ENCODE measurements around the gene ATMIN.

The ATMIN gene, protein sequence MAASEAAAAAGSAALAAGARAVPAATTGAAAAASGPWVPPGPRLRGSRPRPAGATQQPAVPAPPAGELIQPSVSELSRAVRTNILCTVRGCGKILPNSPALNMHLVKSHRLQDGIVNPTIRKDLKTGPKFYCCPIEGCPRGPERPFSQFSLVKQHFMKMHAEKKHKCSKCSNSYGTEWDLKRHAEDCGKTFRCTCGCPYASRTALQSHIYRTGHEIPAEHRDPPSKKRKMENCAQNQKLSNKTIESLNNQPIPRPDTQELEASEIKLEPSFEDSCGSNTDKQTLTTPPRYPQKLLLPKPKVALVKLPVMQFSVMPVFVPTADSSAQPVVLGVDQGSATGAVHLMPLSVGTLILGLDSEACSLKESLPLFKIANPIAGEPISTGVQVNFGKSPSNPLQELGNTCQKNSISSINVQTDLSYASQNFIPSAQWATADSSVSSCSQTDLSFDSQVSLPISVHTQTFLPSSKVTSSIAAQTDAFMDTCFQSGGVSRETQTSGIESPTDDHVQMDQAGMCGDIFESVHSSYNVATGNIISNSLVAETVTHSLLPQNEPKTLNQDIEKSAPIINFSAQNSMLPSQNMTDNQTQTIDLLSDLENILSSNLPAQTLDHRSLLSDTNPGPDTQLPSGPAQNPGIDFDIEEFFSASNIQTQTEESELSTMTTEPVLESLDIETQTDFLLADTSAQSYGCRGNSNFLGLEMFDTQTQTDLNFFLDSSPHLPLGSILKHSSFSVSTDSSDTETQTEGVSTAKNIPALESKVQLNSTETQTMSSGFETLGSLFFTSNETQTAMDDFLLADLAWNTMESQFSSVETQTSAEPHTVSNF

GRCh38 chr16:81035398-81035974, at the start of gene ATMIN:
ATMIN (plus strand) TSS chr16:81035842; CDS start chr16:81035871, 29 bp downstream.
- DNase-seq, result peak; percentile 47

- no peak for DNase-seq
These were observed 49.1 kb upstream of the ATMIN start for GRCh38 chr16:80986557-80986956.

DNA sequence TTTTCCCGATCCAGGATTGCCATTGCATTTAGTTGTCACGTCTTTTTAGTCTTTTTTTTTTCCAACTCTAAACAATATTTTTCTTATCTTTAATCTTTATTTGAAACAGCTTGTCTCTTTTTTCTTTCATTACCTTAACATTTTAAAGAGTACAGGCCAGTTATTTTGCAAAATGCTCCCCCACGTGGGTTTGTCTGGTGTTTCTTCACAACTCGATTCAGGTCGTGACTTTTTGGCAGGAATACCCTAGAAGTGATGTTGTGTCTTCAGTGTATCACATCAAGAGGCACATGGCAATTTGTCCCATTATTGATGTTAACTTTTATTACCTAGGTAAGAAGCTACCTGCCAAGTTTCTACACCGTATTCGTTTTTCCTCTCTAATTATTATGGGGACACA, 46.9 kb upstream of the ATMIN start:
- no peak for DNase-seq

- DNase-seq, result no peak
These were observed 45.8 kb upstream of the ATMIN start for GRCh38 chr16:80989801-80990200.

- DNase-seq, result no peak
These were observed 45.1 kb upstream of the ATMIN start for GRCh38 chr16:80990577-80990976.

- DNase-seq, result no peak
These were observed 44.7 kb upstream of the ATMIN start for GRCh38 chr16:80990978-80991377.

GRCh38 chr16:80991792-80992430, 43.7 kb upstream of the ATMIN start:
- no peak for DNase-seq

DNA sequence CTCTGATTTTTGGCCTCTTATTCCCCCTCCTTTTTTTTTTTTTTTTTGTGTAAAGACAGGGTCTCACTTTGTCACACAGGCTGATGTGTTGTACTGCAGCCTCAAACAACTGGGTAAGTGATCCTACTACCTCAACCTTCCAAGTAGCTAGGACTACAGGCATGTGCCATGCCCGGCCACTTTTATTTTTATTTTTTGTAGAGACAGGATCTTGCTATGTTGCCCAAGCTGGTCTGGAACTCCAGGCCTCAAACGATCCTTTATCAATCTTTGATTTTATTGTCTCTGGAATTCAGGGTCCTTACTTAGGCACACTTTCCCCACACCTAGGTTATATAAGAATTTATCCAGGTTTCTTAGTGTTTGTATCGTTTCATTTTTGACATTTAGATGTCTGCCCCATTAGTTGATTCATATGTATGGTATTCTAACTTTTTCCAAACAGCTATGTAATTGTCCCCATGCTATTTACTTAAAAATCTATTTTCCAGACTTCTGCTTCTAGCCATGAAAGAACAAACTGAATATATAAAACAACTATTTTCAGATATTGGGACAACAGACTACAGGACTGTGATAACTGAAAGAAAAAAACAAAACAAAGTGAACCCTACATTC, 42.9 kb upstream of the ATMIN start:
- no peak for DNase-seq

DNA sequence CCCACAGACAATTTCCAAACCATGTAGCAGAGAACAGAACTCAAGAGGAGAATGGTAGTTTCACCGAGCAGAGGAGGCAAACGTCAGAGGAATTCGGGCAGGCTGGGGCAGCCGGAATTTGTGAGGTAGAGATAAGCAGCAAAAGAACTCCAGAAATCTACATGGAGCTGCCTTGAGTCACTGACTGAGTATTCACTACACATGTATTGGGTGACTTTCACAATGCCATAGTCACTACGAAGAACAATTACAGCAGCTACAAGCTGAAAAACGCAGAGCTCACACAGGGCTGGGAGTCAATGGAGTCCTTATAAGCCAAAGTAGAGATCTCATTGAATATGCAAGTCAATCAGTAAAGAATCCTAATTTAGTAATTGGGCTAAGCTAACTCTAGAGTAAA, 42.3 kb upstream of the ATMIN start:
- DNase-seq, result no peak

GRCh38 chr16:80993834-80994233, 41.8 kb upstream of the ATMIN start:
- no peak for DNase-seq

GRCh38 chr16:80994451-80994850, 41.2 kb upstream of the ATMIN start:
- no peak for DNase-seq

DNA sequence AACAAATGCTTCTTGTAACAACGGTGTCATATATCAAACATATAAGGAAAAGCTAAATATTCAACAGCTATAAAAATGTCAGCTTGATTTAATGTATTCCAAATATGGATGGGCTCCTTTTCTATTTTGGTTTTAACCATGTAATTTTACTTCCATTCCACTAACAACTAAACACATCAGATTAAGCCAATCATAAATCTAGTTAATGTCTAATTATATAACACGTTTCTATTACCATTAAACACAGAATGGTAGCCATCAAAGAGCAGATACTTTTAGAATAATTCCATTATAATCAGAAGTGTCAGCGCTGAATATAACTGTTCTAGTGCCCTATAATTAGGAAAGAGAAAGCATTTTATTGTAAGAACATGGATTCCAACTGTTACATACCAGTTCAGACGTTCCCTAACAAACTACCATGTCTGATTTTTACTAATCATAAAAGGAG, 38.9 kb upstream of the ATMIN start:
- no peak for DNase-seq

DNA sequence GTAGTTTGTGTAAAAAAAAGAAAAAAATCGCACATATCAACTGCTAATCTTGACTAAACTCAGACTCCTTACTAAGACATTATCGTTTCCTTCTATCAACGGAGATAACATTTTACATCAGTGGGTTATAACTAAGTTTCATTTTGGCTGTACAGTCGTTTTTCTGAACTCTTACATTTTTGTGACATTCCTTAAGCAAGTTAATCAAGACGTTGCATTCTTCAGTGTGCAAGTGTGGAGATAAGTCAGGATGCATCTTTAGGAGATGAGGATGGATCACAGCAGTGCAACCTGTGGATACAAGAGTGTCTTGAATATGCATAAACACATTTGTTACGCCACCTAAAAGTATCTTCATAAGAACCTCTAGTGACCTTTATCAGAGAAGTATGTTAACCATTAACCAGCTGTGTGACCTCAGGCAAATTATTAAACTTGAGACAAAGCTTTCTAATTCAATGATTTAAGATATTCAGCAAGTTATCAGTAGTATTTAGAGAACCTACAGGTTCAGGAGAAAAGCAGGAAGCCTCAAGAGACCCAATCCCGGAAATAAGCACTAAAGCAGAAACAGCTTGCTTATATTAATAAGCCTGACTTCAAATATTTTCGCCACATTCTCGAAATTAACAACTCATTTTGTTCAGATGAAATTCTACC, 38.4 kb upstream of the ATMIN start:
- no peak for DNase-seq

DNA sequence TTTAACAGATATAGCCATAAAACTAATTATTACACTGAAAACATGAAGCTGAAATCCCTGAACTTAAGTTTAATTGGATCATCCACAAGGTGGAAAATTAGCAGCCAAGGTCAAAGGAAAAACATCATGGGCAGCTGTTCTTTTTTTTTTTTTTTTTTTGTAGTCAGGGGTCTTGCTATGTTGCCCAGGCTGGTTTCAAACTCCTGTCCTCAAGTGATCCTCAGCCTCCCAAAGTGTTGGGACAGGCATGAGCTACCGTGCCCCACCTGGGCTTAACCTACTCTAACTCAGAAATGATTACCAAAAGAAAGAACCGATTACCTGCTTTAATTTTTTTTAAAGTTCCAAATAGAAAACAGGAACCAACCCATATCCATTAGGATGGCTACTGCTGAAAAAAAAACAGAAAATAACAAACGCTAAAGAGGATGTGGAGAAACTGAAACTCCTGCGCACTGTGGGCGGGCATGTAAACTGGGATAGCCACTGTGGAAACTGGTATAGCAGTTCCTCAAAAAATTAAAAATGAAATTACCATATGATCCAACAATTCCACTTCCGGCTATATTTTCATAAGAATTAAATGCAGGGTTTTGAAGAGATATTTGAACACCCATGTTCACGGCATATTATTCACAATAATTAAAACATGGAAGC, 37.5 kb upstream of the ATMIN start:
- DNase-seq, result no peak

- no peak for DNase-seq
These were observed 34.8 kb upstream of the ATMIN start for GRCh38 chr16:81000873-81001272.

DNA sequence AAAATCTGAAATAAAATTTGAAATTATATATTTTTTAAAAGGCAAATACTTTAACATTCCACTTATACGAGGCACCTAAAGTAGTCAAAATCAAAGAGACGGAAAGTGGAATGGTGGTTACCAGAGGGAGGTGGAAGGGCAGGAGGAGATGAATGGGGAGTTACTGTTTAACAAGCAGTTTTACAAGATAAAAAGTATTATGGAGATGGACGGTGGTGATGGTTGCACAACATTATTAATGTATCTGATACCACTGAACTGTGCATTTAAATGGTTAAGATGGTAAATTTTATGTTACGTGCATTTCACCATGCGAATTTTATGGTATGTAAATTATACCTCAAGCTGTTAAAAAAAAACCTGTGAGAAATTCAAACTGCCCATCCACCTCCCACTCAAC, 34.3 kb upstream of the ATMIN start:
- no peak for DNase-seq

DNA sequence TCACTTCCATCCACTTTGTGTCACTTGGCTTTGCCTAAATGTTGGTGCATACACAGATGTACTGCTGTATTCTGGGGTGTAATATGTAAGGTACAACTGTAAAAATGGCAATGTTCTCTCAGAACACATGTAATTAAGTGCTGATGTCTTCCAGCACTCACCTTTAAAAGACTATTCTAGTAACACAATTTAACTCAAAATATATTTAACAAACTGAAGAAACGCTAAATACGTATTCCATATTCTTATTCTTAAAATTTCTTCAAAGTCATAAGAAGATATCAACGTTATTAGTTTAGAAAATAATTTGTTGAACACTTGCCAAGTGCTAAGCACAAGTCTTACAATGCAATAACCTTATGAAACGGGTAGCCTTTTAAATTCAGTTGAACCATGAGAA, 32.6 kb upstream of the ATMIN start:
- no peak for DNase-seq

GRCh38 chr16:81003610-81004460, 31.8 kb upstream of the ATMIN start:
- DNase-seq, result no peak

DNA sequence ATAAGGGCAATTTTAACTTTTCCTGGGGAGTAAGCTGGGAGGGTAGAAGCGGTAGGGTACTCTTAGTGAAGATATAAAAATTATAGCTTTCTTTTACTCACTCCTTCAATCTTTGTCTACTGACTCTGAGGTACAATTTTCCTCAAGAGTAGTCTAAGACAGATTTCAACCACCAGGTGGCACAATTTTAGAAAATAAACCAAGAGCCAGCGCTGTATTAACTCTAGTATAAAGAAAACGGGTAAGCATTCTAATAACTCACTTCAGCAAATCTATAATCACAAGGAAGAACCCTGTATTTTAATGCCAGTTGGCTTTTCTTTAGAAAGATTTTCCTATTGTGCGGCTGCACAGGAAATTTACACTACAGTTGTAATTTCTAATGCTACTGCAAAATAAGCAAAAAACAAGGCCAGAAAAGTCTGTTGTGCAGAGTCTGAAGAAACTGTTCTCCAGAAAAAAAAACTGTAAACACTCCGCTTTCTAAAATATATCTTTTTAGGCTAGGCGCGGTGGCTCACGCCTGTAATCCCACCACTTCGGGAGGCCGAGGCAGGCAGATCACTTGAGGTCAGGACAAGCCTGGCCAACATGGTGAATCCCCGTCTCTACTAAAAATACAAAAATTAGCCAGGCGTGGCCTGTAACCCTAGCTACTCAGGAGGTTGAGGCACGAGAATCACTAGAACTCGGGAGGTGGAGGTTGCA, 30.8 kb upstream of the ATMIN start:
- DNase-seq, result peak; percentile 11

DNA sequence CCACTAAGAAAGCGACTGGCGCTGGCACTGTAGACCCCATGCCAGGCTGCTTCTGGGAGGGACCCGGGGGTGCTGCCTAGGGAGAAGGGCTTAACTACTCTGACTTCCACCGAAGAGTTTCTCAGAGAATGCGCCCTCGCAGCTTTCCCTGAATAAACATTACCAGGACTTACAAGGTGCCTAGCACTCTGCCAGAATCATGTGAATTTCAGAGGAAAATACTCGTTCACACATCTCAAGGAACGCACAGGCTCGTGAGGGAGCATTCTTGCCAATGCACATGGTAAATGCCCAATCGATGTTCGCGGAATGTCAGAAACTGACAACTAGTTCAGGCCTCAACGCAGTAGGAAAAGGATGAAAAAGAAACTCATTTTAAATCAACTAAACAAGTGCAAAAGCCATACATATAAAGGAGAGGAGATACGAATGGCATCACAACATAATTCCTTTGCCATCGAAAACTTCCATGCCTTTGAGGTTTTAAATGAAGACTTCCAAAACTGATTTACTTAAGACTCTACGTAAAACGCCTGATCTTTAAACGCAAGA, 30.0 kb upstream of the ATMIN start:
- no peak for DNase-seq

Measured in GF-D8 (cell line).